B cell (primary cell): Measurements from ENCODE around the gene PIK3C3. TPM values are rescaled to one million over a fixed set of nuclear protein-coding genes. Genes with fewer than 3 reads are reported as not detected.
A peak's percentile ranks its signal among the peaks of the same experiment; 100 is the strongest.

ENCODE experiments used
- ATAC-seq: fragments of 200-7000 bp; cut with Tn5 transposase; one replicate; pipeline ENCODE4 v1.10.0; 2021; ENCODE audit warnings: low read depth, mild to moderate bottlenecking, moderate number of reproducible peaks, moderate library complexity
- CTCF ChIA-PET: fragments of 350-600 bp; sonication (Branson Sonifier 250); formaldehyde crosslinking; loops from one replicate; lab custom pipeline; 2021; ENCODE audit warnings: antibody characterized with exemption, inconsistent platforms; lab: Charles Lee
- POLR2A ChIA-PET: fragments of 350-600 bp; sonication (Branson Sonifier 250); formaldehyde crosslinking; loops from one replicate; lab custom pipeline; 2021; ENCODE audit warnings: antibody characterized with exemption; lab: Charles Lee
- DNase-seq: peaks from one replicate; pipeline ENCODE4 v3.0.0; 2013
- H2AFZ ChIP-seq: 2 replicates; pipeline ENCODE4 v1.6.1; 2012; ENCODE audit warnings: mild to moderate bottlenecking, low read depth, low read length; ENCODE audit not compliant: insufficient read depth, poor library complexity, severe bottlenecking
- H3K27ac ChIP-seq, 2 donors: 1 replicate in 1 of 2; 2 replicates in 1 of 2; pipeline ENCODE4 v1.5.1; 2012 to 2013; ENCODE audit warnings: low read length in 2 of 2, mild to moderate bottlenecking in 2 of 2, moderate library complexity in 1 of 2
- H3K27me3 ChIP-seq, 4 experiments: fragments of 200-600 bp in 1 of 4; sonication (generic) in 1 of 4; replicated peaks in 1 of 4; 1 replicate in 2 of 4; 2 replicates in 2 of 4; pipeline versions ENCODE4 v1.6.1 to v1.7.0; 2013 to 2016; ENCODE audit warnings: low read length in 3 of 4, mild to moderate bottlenecking in 2 of 4, mixed read lengths in 1 of 4, moderate library complexity in 1 of 4; ENCODE audit not compliant: insufficient read depth in 4 of 4, control insufficient read depth in 3 of 4; ENCODE audit errors: control extremely low read depth in 1 of 4
- H3K36me3 ChIP-seq, 2 experiments: replicated peaks in 1 of 2; 1 replicate in 1 of 2; 2 replicates in 1 of 2; pipeline versions ENCODE4 v1.6.1 to v1.7.1; 2013; ENCODE audit warnings: low read length in 1 of 2; ENCODE audit not compliant: insufficient read depth in 2 of 2, control insufficient read depth in 1 of 2; ENCODE audit errors: control extremely low read depth in 1 of 2, extremely low read depth in 1 of 2
- H3K4me1 ChIP-seq, 2 donors: fragments of 200-600 bp in 1 of 2; sonication (generic) in 1 of 2; 1 replicate in 1 of 2; 2 replicates in 1 of 2; pipeline versions ENCODE4 v1.5.1 to v1.6.1; 2013 to 2017; ENCODE audit warnings: low read length in 2 of 2; ENCODE audit not compliant: control insufficient read depth in 2 of 2, insufficient read depth in 2 of 2
- H3K4me2 ChIP-seq: replicated peaks from 2 replicates; pipeline ENCODE3; 2012; ENCODE audit warnings: mild to moderate bottlenecking, low read depth, low read length; ENCODE audit not compliant: poor library complexity, severe bottlenecking
- H3K4me3 ChIP-seq, 5 experiments: fragments of 200-600 bp in 1 of 5; sonication (generic) in 1 of 5; 1 replicate in 3 of 5; 2 replicates in 2 of 5; pipeline versions ENCODE4 v1.5.1 to v1.7.0; 2011 to 2016; ENCODE audit warnings: low read length in 4 of 5, mild to moderate bottlenecking in 4 of 5, low read depth in 2 of 5, control low read depth in 1 of 5, moderate library complexity in 1 of 5; ENCODE audit not compliant: insufficient read depth in 1 of 5; ENCODE audit errors: control extremely low read depth in 1 of 5, extremely low read depth in 1 of 5
- H3K79me2 ChIP-seq: fragments of 200-600 bp; sonication (generic); one replicate; pipeline ENCODE4 v1.6.0; 2016; ENCODE audit warnings: low read length; ENCODE audit not compliant: control insufficient read depth, insufficient read depth
- H3K9ac ChIP-seq: fragments of 200-600 bp; sonication (generic); 2 replicates; pipeline ENCODE4 v1.6.1; 2017; ENCODE audit warnings: mild to moderate bottlenecking, low read length, moderate library complexity
- H3K9me3 ChIP-seq, 3 donors: one replicate each; pipeline versions ENCODE4 v1.6.1 to v1.7.1; 2013; ENCODE audit warnings: low read length in 2 of 3; ENCODE audit not compliant: control insufficient read depth in 2 of 3, insufficient read depth in 1 of 3; ENCODE audit errors: control extremely low read depth in 1 of 3
- H4K20me1 ChIP-seq: 2 replicates; pipeline ENCODE4 v1.6.0; 2012; ENCODE audit warnings: mild to moderate bottlenecking, low read length; ENCODE audit not compliant: insufficient read depth, control insufficient read depth, poor library complexity, severe bottlenecking
- H3K27ac Mint-ChIP-seq: one replicate; pipeline ENCODE4 v1.8.0; 2021; ENCODE audit warnings: mixed read lengths
- H3K27me3 Mint-ChIP-seq: one replicate; pipeline ENCODE4 v1.8.0; 2021; ENCODE audit warnings: mixed read lengths
- H3K4me1 Mint-ChIP-seq: one replicate; pipeline ENCODE4 v1.8.0; 2021; ENCODE audit warnings: mixed read lengths
- H3K4me3 Mint-ChIP-seq: one replicate; pipeline ENCODE4 v1.8.0; 2021; ENCODE audit warnings: mixed read lengths
- H3K9me3 Mint-ChIP-seq: one replicate; pipeline ENCODE4 v1.8.0; 2022; ENCODE audit warnings: mixed read lengths; ENCODE audit not compliant: insufficient read depth
- EZH2 ChIP-seq: IDR thresholded peaks from 2 replicates; pipeline ENCODE4 v1.6.1; 2012; ENCODE audit warnings: borderline replicate concordance, low read depth, mild to moderate bottlenecking, moderate library complexity, low read length; ENCODE audit not compliant: insufficient read depth, poor library complexity, severe bottlenecking
- WGBS: methylation state at CpG from one replicate; pipeline ENCODE4 v1.1.5; 2013; ENCODE audit warnings: missing lambda C conversion rate; ENCODE audit not compliant: insufficient coverage; 5-methylcytosine and 5-hydroxymethylcytosine counted together
- intact Hi-C: fragments of 100-400 bp; cut with micrococcal nuclease; formaldehyde crosslinking; loops from one replicate; pipeline ENCODE4 v1.10.0; 2022
- polyA plus RNA-seq: library from polyadenylated mRNA; depleted of rRNA; stranded (reverse); fragments of >200 nt; gene quantifications from 2 replicates; pipeline ENCODE4 v1.2.3, GENCODE V29; 2012
- total RNA-seq, 2 donors: library from RNA; stranded (reverse); fragments of 120-200 nt in 1 of 2; gene quantifications; 1 replicate in 1 of 2; 2 replicates in 1 of 2; pipeline versions ENCODE4 v1.2.3 to v1.2.4, GENCODE V29; 2013 to 2022
- TF ChIP-seq, protein P1 (sequence below): fragments of 200-600 bp; IDR thresholded peaks from one replicate; pipeline ENCODE4 v1.8.0; 2022; ENCODE audit warnings: antibody characterized with exemption, mild to moderate bottlenecking

The PIK3C3 gene
- total and polyA plus RNA-seq, 2 donors (not counting 1 experiment from before 2014, with no cell fraction given), result 13.3 to 87.9 TPM

- POLR2A ChIA-PET, result no interaction called here
- Histone ChIP-seq H3K9ac (no peak overlapping the region), H3K27me3 (no peaks in the 10 kb centered on the region), H3K36me3 (peaks cover 7 to 11% of the 10 kb centered on the region in 2 experiments), H3K27ac (no peak overlapping the region), H4K20me1 (no peaks in the 10 kb centered on the region), H3K9me3 (peaks cover 0 to 12% (median 5%) of the 10 kb centered on the region in 3 donors), H2AFZ (no peak overlapping the region), H3K79me2 (no peaks in the 10 kb centered on the region), H3K4me2 (no peak overlapping the region), H3K4me3 (no peak overlapping the region), H3K4me1 (no peaks in the 10 kb centered on the region)
- ATAC-seq (no peak), DNase-seq (no peak)
- Mint-ChIP-seq H3K9me3 (peaks cover 6% of the 10 kb centered on the region), H3K27ac (no peak overlapping the region), H3K4me1 (no peaks in the 10 kb centered on the region), H3K27me3 (no peaks in the 10 kb centered on the region), H3K4me3 (no peak overlapping the region)
- CTCF ChIA-PET, result no interaction called here
- WGBS, result no CpG with 5 or more reads among the region's 4 CpGs
- intact Hi-C loops, result no loop called here
- no peak for TF ChIP-seq EZH2
- TF ChIP-seq, protein P1, sequence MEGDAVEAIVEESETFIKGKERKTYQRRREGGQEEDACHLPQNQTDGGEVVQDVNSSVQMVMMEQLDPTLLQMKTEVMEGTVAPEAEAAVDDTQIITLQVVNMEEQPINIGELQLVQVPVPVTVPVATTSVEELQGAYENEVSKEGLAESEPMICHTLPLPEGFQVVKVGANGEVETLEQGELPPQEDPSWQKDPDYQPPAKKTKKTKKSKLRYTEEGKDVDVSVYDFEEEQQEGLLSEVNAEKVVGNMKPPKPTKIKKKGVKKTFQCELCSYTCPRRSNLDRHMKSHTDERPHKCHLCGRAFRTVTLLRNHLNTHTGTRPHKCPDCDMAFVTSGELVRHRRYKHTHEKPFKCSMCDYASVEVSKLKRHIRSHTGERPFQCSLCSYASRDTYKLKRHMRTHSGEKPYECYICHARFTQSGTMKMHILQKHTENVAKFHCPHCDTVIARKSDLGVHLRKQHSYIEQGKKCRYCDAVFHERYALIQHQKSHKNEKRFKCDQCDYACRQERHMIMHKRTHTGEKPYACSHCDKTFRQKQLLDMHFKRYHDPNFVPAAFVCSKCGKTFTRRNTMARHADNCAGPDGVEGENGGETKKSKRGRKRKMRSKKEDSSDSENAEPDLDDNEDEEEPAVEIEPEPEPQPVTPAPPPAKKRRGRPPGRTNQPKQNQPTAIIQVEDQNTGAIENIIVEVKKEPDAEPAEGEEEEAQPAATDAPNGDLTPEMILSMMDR, result no peak
Measured at GRCh38 chr18:42086288-42086687, 131.3 kb downstream of the PIK3C3 start.

- CTCF ChIA-PET, result no interaction called here
- Histone ChIP-seq H3K9me3 (peaks cover 0 to 12% (median 5%) of the 10 kb centered on the region in 3 donors), H3K4me3 (no peak overlapping the region), H2AFZ (no peak overlapping the region), H3K9ac (no peak overlapping the region), H3K27me3 (no peaks in the 10 kb centered on the region), H3K27ac (no peak overlapping the region), H4K20me1 (no peaks in the 10 kb centered on the region), H3K4me2 (no peak overlapping the region), H3K36me3 (peaks cover 7% of the 10 kb centered on the region in 2 experiments), H3K79me2 (no peaks in the 10 kb centered on the region), H3K4me1 (no peaks in the 10 kb centered on the region)
- H3K27ac Mint-ChIP-seq, result no peak overlapping the region
- WGBS, result 93% methylated on average over 4 of the region's 7 CpGs
- H3K4me1 Mint-ChIP-seq, result no peaks in the 10 kb centered on the region
- POLR2A ChIA-PET, result no interaction called here
- H3K4me3 Mint-ChIP-seq, result no peak overlapping the region
- no peak for TF ChIP-seq EZH2
- TF ChIP-seq, protein P1, result no peak
- intact Hi-C loops, result no loop called here
- DNase-seq (peak; percentile 5), ATAC-seq (no peak)
- H3K9me3 Mint-ChIP-seq, result peaks cover 6% of the 10 kb centered on the region
- H3K27me3 Mint-ChIP-seq, result no peaks in the 10 kb centered on the region
Measured at GRCh38 chr18:42087235-42087634, 132.2 kb downstream of the PIK3C3 start.
